HG03520 (cell line): ENCODE results near the gene C16orf92.
A peak's percentile ranks its signal among the peaks of the same experiment; 100 is the strongest.

ENCODE experiments used
- ATAC-seq: cut with Tn5 transposase; IDR thresholded peaks from one replicate; pipeline ENCODE4 v1.9.1; 2021; ENCODE audit warnings: mild to moderate bottlenecking, moderate library complexity; ENCODE audit not compliant: unreplicated experiment

The C16orf92 gene, protein sequence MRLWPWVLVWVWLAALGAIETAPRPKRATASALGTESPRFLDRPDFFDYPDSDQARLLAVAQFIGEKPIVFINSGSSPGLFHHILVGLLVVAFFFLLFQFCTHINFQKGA

GRCh38 chr16:30022887-30023286, at the start of gene C16orf92:
TSS of gene C16orf92 (plus strand) at chr16:30023198. CDS start at chr16:30023341, 143 bp downstream.
- ATAC-seq, result no peak

DNA sequence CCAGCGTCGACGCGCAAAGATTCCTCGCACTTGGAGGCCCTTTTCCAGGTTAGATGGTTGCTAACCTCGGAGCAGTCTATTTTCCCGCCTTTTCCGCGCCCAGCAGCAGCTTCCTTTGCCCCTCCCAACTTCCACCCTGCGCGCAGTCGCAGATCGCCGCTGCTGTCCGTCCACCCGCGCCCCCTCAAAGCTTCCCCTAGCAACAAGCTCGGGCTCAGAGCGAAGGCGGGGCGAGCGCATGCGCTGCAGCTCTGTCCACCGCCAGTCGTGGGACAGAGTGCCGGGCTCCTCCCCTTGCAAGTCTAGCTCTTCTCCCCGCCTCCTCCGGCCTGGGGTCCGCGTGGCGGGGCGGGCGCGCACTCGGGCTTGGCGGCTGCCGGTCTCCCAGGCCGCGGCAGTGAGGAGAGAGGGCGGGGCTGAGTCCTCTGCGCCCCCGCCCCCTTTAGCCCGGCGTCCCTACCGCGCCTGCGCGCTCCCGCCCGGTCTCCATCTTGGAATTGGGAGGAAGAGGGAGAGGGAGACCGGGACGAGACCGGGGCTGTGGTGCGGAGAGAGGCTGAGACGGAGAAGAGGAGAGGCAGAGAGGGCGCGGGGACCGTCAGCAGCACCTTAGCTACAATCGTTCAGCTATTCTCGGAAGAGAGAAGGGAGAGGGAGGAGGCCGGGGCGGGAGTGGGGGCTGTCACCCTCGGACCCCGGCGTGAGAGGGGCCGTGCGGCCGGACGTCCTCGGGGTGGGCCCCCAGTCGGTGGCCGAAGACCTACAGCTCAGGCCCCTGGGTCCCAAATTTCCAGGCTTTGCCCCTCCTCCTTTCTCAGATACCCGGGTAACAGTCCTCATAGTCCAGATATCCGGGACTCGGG, 49.4 kb upstream of the C16orf92 start, which contains the start of gene TAOK2:
TSS of gene TAOK2 (plus strand) at position 485 of the 863 bp plus-strand sequence. CDS start 3,905 bp downstream, outside the sequence.
- peak; percentile 90 for ATAC-seq

- no peak for ATAC-seq
These were observed 48.5 kb upstream of the C16orf92 start for GRCh38 chr16:29974291-29975133.

- no peak for ATAC-seq
These were observed 47.9 kb upstream of the C16orf92 start for GRCh38 chr16:29975134-29975538.

- no peak for ATAC-seq
These were observed 47.0 kb upstream of the C16orf92 start for GRCh38 chr16:29975811-29976511.

GRCh38 chr16:29977063-29977825, 45.8 kb upstream of the C16orf92 start:
- no peak for ATAC-seq

- ATAC-seq, result no peak
These were observed 44.9 kb upstream of the C16orf92 start for GRCh38 chr16:29978081-29978480.

DNA sequence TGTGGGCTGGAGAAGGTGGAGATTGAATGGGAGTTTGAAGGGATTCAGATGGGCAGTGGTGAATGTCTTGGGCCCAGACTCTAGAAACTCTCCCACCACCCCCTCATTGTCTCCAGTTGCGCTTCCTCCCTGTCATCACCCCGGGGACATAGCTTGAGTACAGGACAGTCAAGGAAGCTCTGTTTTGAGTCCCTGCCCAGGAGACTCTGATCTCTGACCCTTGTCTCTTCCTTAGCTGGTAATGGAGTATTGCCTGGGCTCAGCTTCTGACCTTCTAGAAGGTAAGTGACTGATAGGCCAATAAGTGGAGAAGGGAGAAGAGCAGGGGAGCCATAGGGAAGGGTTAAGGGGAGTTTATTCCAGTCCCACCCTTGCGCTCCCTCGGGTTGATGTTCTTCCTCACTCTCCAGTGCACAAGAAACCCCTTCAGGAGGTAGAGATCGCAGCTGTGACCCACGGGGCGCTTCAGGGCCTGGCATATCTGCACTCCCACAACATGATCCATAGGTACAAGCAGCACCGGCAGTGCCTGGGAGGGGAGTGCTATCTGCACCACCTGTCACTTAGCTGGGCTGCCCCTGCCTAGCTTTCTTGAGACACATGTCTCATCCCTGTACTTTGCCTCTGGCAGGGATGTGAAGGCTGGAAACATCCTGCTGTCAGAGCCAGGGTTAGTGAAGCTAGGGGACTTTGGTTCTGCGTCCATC, 44.3 kb upstream of the C16orf92 start:
- no peak for ATAC-seq

- ATAC-seq, result no peak
These were observed 40.2 kb upstream of the C16orf92 start for GRCh38 chr16:29982560-29983419.

GRCh38 chr16:29983420-29984136, 39.4 kb upstream of the C16orf92 start:
- no peak for ATAC-seq

GRCh38 chr16:29984137-29984763, 38.7 kb upstream of the C16orf92 start:
- no peak for ATAC-seq

GRCh38 chr16:29984764-29985147, 38.2 kb upstream of the C16orf92 start:
- no peak for ATAC-seq

DNA sequence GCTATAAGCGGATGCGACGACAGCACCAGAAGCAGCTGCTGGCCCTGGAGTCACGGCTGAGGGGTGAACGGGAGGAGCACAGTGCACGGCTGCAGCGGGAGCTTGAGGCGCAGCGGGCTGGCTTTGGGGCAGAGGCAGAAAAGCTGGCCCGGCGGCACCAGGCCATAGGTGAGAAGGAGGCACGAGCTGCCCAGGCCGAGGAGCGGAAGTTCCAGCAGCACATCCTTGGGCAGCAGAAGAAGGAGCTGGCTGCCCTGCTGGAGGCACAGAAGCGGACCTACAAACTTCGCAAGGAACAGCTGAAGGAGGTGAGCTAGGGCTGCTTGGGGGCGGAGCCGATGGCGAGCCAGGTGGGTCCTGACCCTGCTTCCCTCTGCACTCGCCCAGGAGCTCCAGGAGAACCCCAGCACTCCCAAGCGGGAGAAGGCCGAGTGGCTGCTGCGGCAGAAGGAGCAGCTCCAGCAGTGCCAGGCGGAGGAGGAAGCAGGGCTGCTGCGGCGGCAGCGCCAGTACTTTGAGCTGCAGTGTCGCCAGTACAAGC, 37.7 kb upstream of the C16orf92 start:
- ATAC-seq, result no peak

GRCh38 chr16:29986231-29986630, 36.8 kb upstream of the C16orf92 start:
- no peak for ATAC-seq

- no peak for ATAC-seq
These were observed 36.1 kb upstream of the C16orf92 start for GRCh38 chr16:29986931-29987330.

GRCh38 chr16:29987371-29988085, 35.5 kb upstream of the C16orf92 start:
- no peak for ATAC-seq
